Ovary (tissue), 9 donors: Measurements from ENCODE around the gene C11orf91. TPM values are rescaled to one million over a fixed set of nuclear protein-coding genes. Genes with fewer than 3 reads are reported as not detected.
"Not testable (repeated sequence)": the region's sequence is repeated elsewhere in the genome, so short reads cannot be mapped to it uniquely, and the experiment has no call there.

Experiments used
- DNase-seq, 5 donors: peaks; one replicate each; pipeline ENCODE4 v3.0.0-alpha.2; 2019 to 2020
- H3K27ac ChIP-seq, 2 donors: fragments of 200-600 bp; one replicate each; pipeline versions ENCODE4 v1.5.1 to v1.8.0; 2019 to 2022
- H3K27me3 ChIP-seq: fragments of 200-600 bp; one replicate; pipeline ENCODE4 v1.8.0; 2022
- H3K36me3 ChIP-seq: fragments of 200-600 bp; sonication (generic); one replicate; pipeline ENCODE4 v1.5.1; 2019
- H3K4me1 ChIP-seq: one replicate; pipeline ENCODE4 v1.8.1; 2013; ENCODE audit warnings: mild to moderate bottlenecking, moderate library complexity; ENCODE audit not compliant: insufficient read depth
- H3K4me3 ChIP-seq: fragments of 200-600 bp; sonication (generic); one replicate; pipeline ENCODE4 v1.5.1; 2017
- H3K9me3 ChIP-seq, 2 donors: fragments of 200-600 bp in 1 of 2; sonication (generic) in 1 of 2; one replicate each; pipeline versions ENCODE4 v1.5.1 to v1.8.1; 2013 to 2019; ENCODE audit warnings: mild to moderate bottlenecking in 1 of 2, moderate library complexity in 1 of 2
- EP300 ChIP-seq: sonication (generic); formaldehyde crosslinking; IDR thresholded peaks from one replicate; pipeline ENCODE4 v1.6.1; 2017; ENCODE audit warnings: antibody characterized with exemption
- POLR2A ChIP-seq: fragments of 450-650 bp; IDR thresholded peaks from one replicate; pipeline ENCODE4 v1.6.1; 2017; ENCODE audit warnings: antibody characterized with exemption, mild to moderate bottlenecking, moderate library complexity
- WGBS, 3 donors: extraction: QIAGEN DNeasy Blood & Tissue Kit in 1 of 3; methylation state at CpG; one replicate each; pipeline versions ENCODE4 v1.1.5 to v1.1.7; 2013 to 2017; 5-methylcytosine and 5-hydroxymethylcytosine counted together
- intact Hi-C, 4 donors: fragments of 100-400 bp; cut with DNase I; formaldehyde crosslinking; loops; one replicate each; pipeline versions ENCODE4 v1.11.0 to v1.15.1; 2022 to 2023
- polyA plus RNA-seq, 2 donors: library from polyadenylated mRNA; stranded (reverse); fragments of 200-250 nt in 1 of 2; fragments of 350-450 nt in 1 of 2; fragmentation: Illumina TruSeq in 1 of 2; extraction: RNeasy Lipid Tissue Mini Kit (QIAGEN cat#74804) in 1 of 2; gene quantifications; one replicate each; pipeline ENCODE4 v1.2.3, GENCODE V29; 2013 to 2014
- total RNA-seq, 7 donors: library from RNA; depleted of rRNA in 2 of 7; stranded (reverse); fragments of >200 nt in 2 of 7; fragmentation: NEBNext Ultra II Directional in 3 of 7; extraction: Animal tissue kit (Norgen Biotek cat#: 25700) in 3 of 7; gene quantifications; one replicate each; pipeline versions ENCODE4 v1.1.0 to v1.2.4, GENCODE V29; 2016 to 2023
- TF ChIP-seq, protein P1 (sequence below), 3 donors: fragments of 450-650 bp in 2 of 3; fragments of 200-600 bp in 1 of 3; IDR thresholded peaks; one replicate each; pipeline versions ENCODE4 v1.5.1 to v1.8.0; 2016 to 2022; ENCODE audit warnings: antibody characterized with exemption in 3 of 3, mild to moderate bottlenecking in 1 of 3
- donor health status: DM: no; HTN: no; CAD: no; lungs with moderate emphysema.
- donor health status: DM: no; HTN: no; CAD: no.
- donor health status: Bipolar disorder and iron deficiency.
- donor health status: DM: yes; HTN: yes; CAD: no.
- donor health status: DM: no; HTN: no; CAD: no.
- donor health status: DM: yes; HTN: yes; CAD: no.

The C11orf91 gene
- total and polyA plus RNA-seq, 9 donors, result 0.61 TPM; not detected in 8

DNA sequence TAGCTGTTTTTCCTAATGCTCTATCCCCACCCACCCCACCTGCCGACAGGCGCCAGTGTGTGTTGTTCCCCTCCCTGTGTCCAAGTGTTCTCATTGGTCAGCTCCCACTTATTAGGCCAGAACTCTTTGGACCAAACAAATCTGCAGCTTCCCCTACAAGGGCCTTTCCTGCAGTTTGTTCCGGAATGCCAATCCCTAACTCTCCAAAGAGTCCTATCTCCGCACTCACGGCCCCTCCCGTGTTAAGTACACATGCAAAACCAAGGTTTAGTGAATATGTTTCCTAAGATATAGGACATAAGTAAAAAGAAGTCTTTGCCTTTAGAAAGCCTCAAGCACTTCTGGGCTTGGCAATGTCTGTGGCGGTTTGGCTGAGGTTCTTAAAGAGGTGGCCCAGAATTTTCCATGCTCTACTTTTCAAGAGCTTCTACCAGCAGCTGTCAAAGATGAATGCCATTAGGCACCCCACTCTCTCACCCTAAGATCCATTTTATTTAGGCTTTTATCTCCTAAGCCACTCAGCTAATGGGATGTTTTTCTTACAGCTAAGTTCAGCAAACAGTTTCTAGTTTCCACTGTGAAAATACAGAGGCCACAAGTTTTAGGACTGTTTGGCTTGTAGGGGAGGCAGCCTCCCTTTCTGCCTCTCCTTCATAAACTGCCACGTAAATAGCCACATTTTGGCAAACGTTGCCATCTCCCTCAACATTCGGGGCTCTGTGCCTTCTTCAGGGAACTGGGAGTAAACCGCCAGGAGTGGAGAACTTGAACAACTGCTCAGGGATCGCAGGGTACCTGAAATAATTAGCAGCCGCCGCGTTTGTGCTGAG, 34.0 kb upstream of the C11orf91 start:
- H3K27ac ChIP-seq, result peak overlapping the region in 1 of 2 donors; percentile 74
- H3K4me1 ChIP-seq, result peaks cover 6% of the 10 kb centered on the region
- intact Hi-C loops, result no loop called here
- H3K27me3 ChIP-seq, result no peaks in the 10 kb centered on the region
- no peaks in the 10 kb centered on the region for H3K9me3 ChIP-seq
- DNase-seq, result peak in 1 of 5 donors; percentile 43
- TF ChIP-seq POLR2A (no peak), EP300 (no peak)
- H3K36me3 ChIP-seq, result no peaks in the 10 kb centered on the region
- H3K4me3 ChIP-seq, result peak overlapping the region; percentile 89
- 10 to 19% (median 12%) methylated on average over 15 of the region's 15 CpGs for WGBS, 3 donors

DNA sequence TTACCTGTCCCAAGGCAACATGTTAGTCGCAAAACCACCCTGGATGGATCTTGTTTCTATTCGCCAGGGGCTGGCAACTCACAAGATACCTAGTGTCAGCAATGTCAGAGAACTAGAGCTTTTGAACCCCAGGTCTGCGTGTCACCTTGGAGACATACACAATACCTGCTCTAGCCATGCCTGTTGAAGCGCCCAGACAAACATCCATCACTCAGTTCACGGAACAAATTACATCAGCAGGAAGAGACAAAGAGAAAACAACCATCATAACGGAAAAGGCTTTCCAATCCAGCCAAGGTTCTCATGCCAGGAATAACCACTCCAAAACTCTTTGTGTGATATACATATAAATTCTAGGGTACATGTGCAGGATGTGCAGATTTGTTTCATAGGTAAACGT, 33.4 kb upstream of the C11orf91 start:
- no peaks in the 10 kb centered on the region for H3K9me3 ChIP-seq
- H3K4me1 ChIP-seq, result peaks cover 6% of the 10 kb centered on the region
- no peak for DNase-seq
- no peak overlapping the region for H3K27ac ChIP-seq
- intact Hi-C loops, result no loop called here
- H3K4me3 ChIP-seq, result peak overlapping the region; percentile 89
- H3K36me3 ChIP-seq, result no peaks in the 10 kb centered on the region
- no peak for TF ChIP-seq EP300
- TF ChIP-seq, protein P1, sequence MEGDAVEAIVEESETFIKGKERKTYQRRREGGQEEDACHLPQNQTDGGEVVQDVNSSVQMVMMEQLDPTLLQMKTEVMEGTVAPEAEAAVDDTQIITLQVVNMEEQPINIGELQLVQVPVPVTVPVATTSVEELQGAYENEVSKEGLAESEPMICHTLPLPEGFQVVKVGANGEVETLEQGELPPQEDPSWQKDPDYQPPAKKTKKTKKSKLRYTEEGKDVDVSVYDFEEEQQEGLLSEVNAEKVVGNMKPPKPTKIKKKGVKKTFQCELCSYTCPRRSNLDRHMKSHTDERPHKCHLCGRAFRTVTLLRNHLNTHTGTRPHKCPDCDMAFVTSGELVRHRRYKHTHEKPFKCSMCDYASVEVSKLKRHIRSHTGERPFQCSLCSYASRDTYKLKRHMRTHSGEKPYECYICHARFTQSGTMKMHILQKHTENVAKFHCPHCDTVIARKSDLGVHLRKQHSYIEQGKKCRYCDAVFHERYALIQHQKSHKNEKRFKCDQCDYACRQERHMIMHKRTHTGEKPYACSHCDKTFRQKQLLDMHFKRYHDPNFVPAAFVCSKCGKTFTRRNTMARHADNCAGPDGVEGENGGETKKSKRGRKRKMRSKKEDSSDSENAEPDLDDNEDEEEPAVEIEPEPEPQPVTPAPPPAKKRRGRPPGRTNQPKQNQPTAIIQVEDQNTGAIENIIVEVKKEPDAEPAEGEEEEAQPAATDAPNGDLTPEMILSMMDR (IDR thresholded peaks at IDR 0.05), result no peak
- no peak for TF ChIP-seq POLR2A
- WGBS, 3 donors, result 77 to 80% (median 77%) methylated on average over 7 of the region's 7 CpGs
- H3K27me3 ChIP-seq, result no peaks in the 10 kb centered on the region

DNA sequence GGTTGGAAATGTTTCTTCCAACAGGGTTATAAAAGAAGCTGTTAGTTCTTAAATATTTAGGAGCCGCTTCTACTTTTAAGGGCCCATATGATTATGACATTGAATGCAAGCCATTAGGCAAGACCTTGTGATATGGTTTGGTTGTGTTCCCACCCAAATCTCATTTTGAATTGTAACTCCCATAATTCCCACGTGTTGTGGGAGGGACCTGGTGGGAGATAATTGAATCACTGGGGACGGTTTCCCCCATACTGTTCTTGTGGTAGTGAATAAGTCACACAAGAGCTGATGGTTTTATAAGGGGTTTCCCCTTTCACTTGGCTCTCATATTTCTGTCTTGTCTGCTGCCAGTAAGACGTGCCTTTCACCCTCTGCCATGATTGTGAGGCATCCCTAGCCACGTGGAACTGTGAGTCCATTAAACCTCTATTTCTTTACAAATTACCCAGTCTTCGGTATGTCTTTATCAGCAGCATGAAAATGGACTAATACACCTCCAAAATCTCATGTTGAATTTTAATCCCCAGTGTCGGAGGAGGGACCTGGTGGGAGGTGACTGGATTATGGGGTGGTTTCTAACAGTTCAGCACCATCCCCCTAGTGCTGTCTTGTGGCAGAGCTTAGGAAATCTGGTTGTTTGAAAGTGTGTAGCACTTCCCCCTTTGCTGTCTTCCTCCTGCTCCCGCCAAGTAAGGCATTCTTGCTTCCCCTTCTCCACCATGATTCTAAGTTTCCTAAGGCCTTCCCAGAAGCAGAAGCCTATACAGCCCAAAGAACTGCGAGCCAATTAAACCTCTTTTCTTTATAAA, 31.3 kb upstream of the C11orf91 start:
- no peak for TF ChIP-seq EP300
- TF ChIP-seq, protein P1 (IDR thresholded peaks at IDR 0.05), result no peak
- TF ChIP-seq POLR2A, result no peak
- H3K9me3 ChIP-seq, result no peaks in the 10 kb centered on the region
- WGBS, 3 donors, result 75 to 82% (median 75%) methylated on average over 9 of the region's 9 CpGs
- H3K36me3 ChIP-seq, result no peaks in the 10 kb centered on the region
- intact Hi-C loops, result no loop called here
- H3K27ac ChIP-seq, result no peak overlapping the region
- H3K4me1 ChIP-seq, result peaks cover 6% of the 10 kb centered on the region
- no peaks in the 10 kb centered on the region for H3K27me3 ChIP-seq
- H3K4me3 ChIP-seq, result no peak overlapping the region
- DNase-seq, result no peak

DNA sequence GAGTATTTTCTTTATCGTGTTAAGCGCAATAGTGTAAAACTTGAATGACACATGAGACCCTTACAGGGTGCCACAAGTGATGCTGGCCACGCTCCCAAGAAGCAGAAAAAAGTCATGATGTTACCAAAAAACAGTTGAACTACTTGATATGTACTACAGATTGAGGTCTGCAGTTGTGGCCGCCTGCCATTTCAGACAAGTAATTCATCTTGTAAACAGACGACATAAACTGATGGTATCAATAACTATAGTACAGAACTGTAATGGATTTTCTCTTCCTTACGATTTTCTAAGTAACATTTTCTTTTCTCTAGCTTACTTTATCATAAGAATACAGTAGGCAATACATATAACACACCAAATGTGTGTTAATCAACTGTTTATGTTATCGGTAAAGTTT, 30.1 kb upstream of the C11orf91 start:
- WGBS, 3 donors, result 76 to 81% (median 78%) methylated on average over 7 of the region's 7 CpGs
- Histone ChIP-seq H3K9me3 (no peaks in the 10 kb centered on the region), H3K4me3 (no peak overlapping the region), H3K4me1 (peaks cover 6% of the 10 kb centered on the region), H3K36me3 (no peaks in the 10 kb centered on the region), H3K27me3 (no peaks in the 10 kb centered on the region), H3K27ac (no peak overlapping the region)
- TF ChIP-seq EP300 (no peak), POLR2A (no peak)
- TF ChIP-seq, protein P1 (IDR thresholded peaks at IDR 0.05), result no peak
- intact Hi-C loops, result no loop called here
- DNase-seq, result no peak

DNA sequence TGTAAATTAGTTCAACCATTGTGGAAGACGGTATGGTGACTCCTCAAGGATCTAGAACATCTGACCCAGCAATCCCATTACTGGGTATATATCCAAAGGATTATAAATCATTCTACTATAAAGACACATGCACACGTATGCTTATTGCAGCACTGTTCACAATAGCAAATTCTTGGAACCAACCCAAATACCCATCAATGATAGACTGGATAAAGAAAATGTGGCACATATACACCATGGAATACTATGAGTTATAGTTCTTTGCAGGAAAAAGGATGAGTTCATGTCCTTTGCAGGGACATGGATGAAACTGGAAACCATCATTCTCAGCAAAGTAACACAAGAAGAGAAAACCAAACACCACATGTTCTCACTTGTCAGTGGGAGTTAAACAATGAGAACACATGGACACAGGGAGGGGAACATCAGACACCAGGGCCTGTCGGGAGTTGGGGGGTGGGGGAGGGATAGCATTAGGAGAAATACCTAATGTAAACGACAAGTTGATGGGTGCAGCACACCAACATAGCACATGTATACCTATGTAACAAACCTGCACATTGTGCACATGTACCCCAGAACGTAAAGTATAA, 28.5 kb upstream of the C11orf91 start:
- H3K9me3 ChIP-seq, DNase-seq, H3K36me3 ChIP-seq, intact Hi-C loops, H3K27me3 ChIP-seq, H3K4me3 ChIP-seq, H3K27ac ChIP-seq: not testable (repeated sequence)
- WGBS, 3 donors, result 66 to 75% (median 66%) methylated on average over 5 of the region's 5 CpGs
- peaks cover 10% of the 10 kb centered on the region for H3K4me1 ChIP-seq

DNA sequence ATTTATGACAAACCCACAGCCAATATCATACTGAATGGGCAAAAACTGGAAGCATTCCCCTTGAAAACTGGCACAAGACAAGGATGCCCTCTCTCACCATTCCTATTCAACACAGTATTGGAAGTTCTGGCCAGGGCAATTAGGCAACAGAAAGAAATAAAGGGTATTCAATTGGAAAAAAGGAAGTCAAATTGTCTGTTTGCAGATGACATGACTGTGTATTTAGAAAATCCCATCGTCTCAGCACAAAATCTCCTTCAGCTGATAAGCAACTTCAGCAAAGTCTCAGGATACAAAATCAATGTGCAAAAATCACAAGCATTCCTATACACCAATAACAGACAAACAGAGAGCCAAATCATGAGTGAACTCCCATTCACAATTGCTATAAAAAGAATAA, 26.9 kb upstream of the C11orf91 start:
- intact Hi-C loops, H3K9me3 ChIP-seq, H3K36me3 ChIP-seq, H3K27ac ChIP-seq, H3K27me3 ChIP-seq, H3K4me3 ChIP-seq, DNase-seq: not testable (repeated sequence)
- 29 to 35% (median 31%) methylated on average over 1 of the region's 1 CpG for WGBS, 3 donors
- H3K4me1 ChIP-seq, result peaks cover 21% of the 10 kb centered on the region
